Bronchial epithelial cell (primary cell): ENCODE measurements around the gene CYB5R3. TPM values are rescaled to one million over a fixed set of nuclear protein-coding genes. Genes with fewer than 3 reads are reported as not detected.

ENCODE experiments used
- DNase-seq: peaks from one replicate; pipeline ENCODE4 v3.0.0-alpha.2; 2010; ENCODE audit warnings: low read depth
- FAIRE-seq: peaks from 2 replicates; lab custom pipeline; 2011; peaks lifted over from hg19 to GRCh38; lab: Jason Lieb, UNC
- H3K27me3 ChIP-seq: 2 replicates; pipeline ENCODE4 v1.5.1; 2011; ENCODE audit warnings: low read length; ENCODE audit not compliant: control insufficient read depth, insufficient read depth
- H3K36me3 ChIP-seq: 2 replicates; pipeline ENCODE4 v1.5.1; 2011; ENCODE audit warnings: low read length; ENCODE audit not compliant: control insufficient read depth, insufficient read depth
- H3K4me3 ChIP-seq: 2 replicates; pipeline ENCODE4 v1.5.1; 2011; ENCODE audit warnings: mild to moderate bottlenecking, low read depth, low read length, control low read depth
- CTCF ChIP-seq: IDR thresholded peaks from 2 replicates; pipeline ENCODE4 v1.5.1; 2011; ENCODE audit warnings: mild to moderate bottlenecking, moderate library complexity, low read length, control low read depth, inconsistent platforms; ENCODE audit not compliant: insufficient read depth, severe bottlenecking
- total RNA-seq: library from RNA; depleted of rRNA; stranded (reverse); fragments of >200 nt; gene quantifications from 2 replicates; pipeline ENCODE4 v1.2.1, GENCODE V29; 2014

CYB5R3 gene
- total RNA-seq, 1 donor from 2014 or later = 9.0 TPM

GRCh38 chr22:42636506-42636905, 12.7 kb downstream of the CYB5R3 start:
- peaks cover 16% of the 10 kb centered on the region for H3K36me3 ChIP-seq
- TF ChIP-seq CTCF = no peak

GRCh38 chr22:42635531-42635930, 13.7 kb downstream of the CYB5R3 start:
- H3K36me3 ChIP-seq = peaks cover 24% of the 10 kb centered on the region
- peak; percentile 95 for FAIRE-seq
- TF ChIP-seq CTCF = no peak
- no peaks in the 10 kb centered on the region for H3K27me3 ChIP-seq
- no peak overlapping the region for H3K4me3 ChIP-seq
- peak; percentile 93 for DNase-seq

More at GRCh38 chr22:42636506-42636905, 12.7 kb downstream of the CYB5R3 start:
- DNase-seq = no peak
- FAIRE-seq = peak; percentile 7
- H3K27me3 ChIP-seq = no peaks in the 10 kb centered on the region
- no peak overlapping the region for H3K4me3 ChIP-seq

GRCh38 chr22:42633013-42633412, 16.2 kb downstream of the CYB5R3 start:
- FAIRE-seq = peak; percentile 73
- no peak overlapping the region for H3K4me3 ChIP-seq
- H3K36me3 ChIP-seq = peaks cover 41% of the 10 kb centered on the region
- H3K27me3 ChIP-seq = no peaks in the 10 kb centered on the region
- DNase-seq = no peak
- no peak for TF ChIP-seq CTCF

- DNase-seq = no peak
- Histone ChIP-seq H3K27me3 (no peaks in the 10 kb centered on the region), H3K4me3 (no peak overlapping the region), H3K36me3 (peaks cover 49% of the 10 kb centered on the region)
- TF ChIP-seq CTCF = no peak
- FAIRE-seq = peak; percentile 62
These were observed 17.1 kb downstream of the CYB5R3 start for GRCh38 chr22:42632096-42632495.

- no peak for DNase-seq
- H3K36me3 ChIP-seq = peaks cover 54% of the 10 kb centered on the region
- no peak overlapping the region for H3K4me3 ChIP-seq
- no peaks in the 10 kb centered on the region for H3K27me3 ChIP-seq
- no peak for FAIRE-seq
- no peak for TF ChIP-seq CTCF
These were observed 18.1 kb downstream of the CYB5R3 start for GRCh38 chr22:42630901-42631602.

GRCh38 chr22:42630211-42630610, 19.0 kb downstream of the CYB5R3 start:
- DNase-seq (no peak), FAIRE-seq (no peak)
- Histone ChIP-seq H3K36me3 (peaks cover 56% of the 10 kb centered on the region), H3K4me3 (no peak overlapping the region), H3K27me3 (no peaks in the 10 kb centered on the region)
- TF ChIP-seq CTCF = no peak
